K562 (cell line): ENCODE data around the gene ASIC3. TPM values are rescaled to one million over a fixed set of nuclear protein-coding genes. Genes with fewer than 3 reads are reported as not detected.
A peak's percentile ranks its signal among the peaks of the same experiment; 100 is the strongest.

Source experiments
- EGR1 ChIP-seq: fragments of 450-650 bp; conservative IDR thresholded peaks from 2 replicates; pipeline ENCODE4 v1.6.1; 2017; ENCODE audit warnings: mild to moderate bottlenecking
- FOXM1 ChIP-seq, 2 experiments: fragments of 450-650 bp in 1 of 2; sonication (generic) in 1 of 2; formaldehyde crosslinking in 1 of 2; IDR thresholded peaks; 2 replicates each; pipeline versions ENCODE4 v1.6.1 to v1.9.0; 2017 to 2022; ENCODE audit warnings: low read depth in 2 of 2, mild to moderate bottlenecking in 2 of 2, missing genetic modification reagents in 1 of 2, moderate library complexity in 1 of 2
- HDAC1 ChIP-seq, 2 experiments: fragments of 450-650 bp; IDR thresholded peaks; 2 replicates each; pipeline ENCODE4 v1.6.1; 2016 to 2017; ENCODE audit warnings: inconsistent platforms in 1 of 2, mild to moderate bottlenecking in 1 of 2, moderate library complexity in 1 of 2
- HNRNPH1 ChIP-seq: fragments of 200-400 bp; formaldehyde crosslinking; optimal IDR thresholded peaks from 2 replicates; pipeline ENCODE3; 2017; ENCODE audit warnings: low read depth, mild to moderate bottlenecking, low read length, moderate library complexity
- KAT7 ChIP-seq: sonication (generic); formaldehyde crosslinking; IDR thresholded peaks from 2 replicates; pipeline ENCODE4 v1.8.0; 2022; ENCODE audit warnings: missing genetic modification reagents, mild to moderate bottlenecking, borderline replicate concordance
- MAFK ChIP-seq: IDR thresholded peaks from 2 replicates; pipeline ENCODE4 v1.6.1; 2011; ENCODE audit warnings: low read length, improper control_type of control experiment
- MCM7 ChIP-seq, 2 experiments: fragments of 450-650 bp; IDR thresholded peaks; 2 replicates each; pipeline ENCODE4 v1.6.1; 2016 to 2018
- MECOM ChIP-seq: fragments of 250-450 bp; sonication (Bioruptor Pico); IDR thresholded peaks from 2 replicates; pipeline ENCODE4 v1.8.0; 2022; ENCODE audit warnings: inconsistent platforms
- NONO ChIP-seq, 2 experiments: fragments of 200-400 bp in 1 of 2; fragments of 450-650 bp in 1 of 2; formaldehyde crosslinking in 1 of 2; IDR thresholded peaks; 2 replicates each; pipeline ENCODE4 v1.6.1; 2017; ENCODE audit warnings: low read depth in 2 of 2, mild to moderate bottlenecking in 2 of 2, moderate library complexity in 2 of 2, low read length in 1 of 2
- PYGO2 ChIP-seq: fragments of 450-650 bp; IDR thresholded peaks from 2 replicates; pipeline ENCODE4 v1.6.1; 2016; ENCODE audit warnings: mild to moderate bottlenecking, missing genetic modification characterization, moderate library complexity, missing compliant biosample characterization
- SRSF7 ChIP-seq: fragments of 200-400 bp; formaldehyde crosslinking; optimal IDR thresholded peaks from 2 replicates; pipeline ENCODE3; 2017; ENCODE audit warnings: mild to moderate bottlenecking, low read depth, low read length
- STAG1 ChIP-seq: sonication (generic); formaldehyde crosslinking; IDR thresholded peaks from 2 replicates; pipeline ENCODE4 v1.5.0; 2020; ENCODE audit warnings: missing genetic modification reagents, borderline replicate concordance
- TAF9B ChIP-seq: fragments of 450-650 bp; IDR thresholded peaks from 2 replicates; pipeline ENCODE4 v1.6.1; 2018; ENCODE audit warnings: mild to moderate bottlenecking; ENCODE audit not compliant: partially characterized antibody
- XRCC3 ChIP-seq: fragments of 450-650 bp; IDR thresholded peaks from 2 replicates; pipeline ENCODE4 v1.6.1; 2017; ENCODE audit warnings: mild to moderate bottlenecking, moderate library complexity
- ZFP36 ChIP-seq: fragments of 150-350 bp; IDR thresholded peaks from 2 replicates; pipeline ENCODE4 v1.6.1; 2018; ENCODE audit warnings: low read length, low read depth; ENCODE audit not compliant: partially characterized antibody
- ZFX ChIP-seq: sonication (generic); formaldehyde crosslinking; IDR thresholded peaks from 2 replicates; pipeline ENCODE4 v1.8.0; 2022; ENCODE audit warnings: mild to moderate bottlenecking, missing genetic modification reagents, moderate library complexity
- ZNF217 ChIP-seq: sonication (generic); formaldehyde crosslinking; IDR thresholded peaks from 2 replicates; pipeline ENCODE4 v1.8.0; 2022; ENCODE audit warnings: mild to moderate bottlenecking, missing genetic modification reagents
- ZNF263 ChIP-seq: sonication (generic); formaldehyde crosslinking; IDR thresholded peaks from 2 replicates; pipeline ENCODE4 v1.8.0; 2022; ENCODE audit warnings: mild to moderate bottlenecking, missing genetic modification reagents, borderline replicate concordance
- ZNF551 ChIP-seq: fragments of 250-450 bp; sonication (Bioruptor Pico); IDR thresholded peaks from 2 replicates; pipeline ENCODE4 v1.5.0; 2021; ENCODE audit warnings: mild to moderate bottlenecking, moderate library complexity
- polyA plus RNA-seq, 8 experiments: library from polyadenylated mRNA; depleted of rRNA in 4 of 8; stranded (reverse) in 5 of 8; unstranded in 3 of 8; fragments of >200 nt; fragmentation: Nextera tagmentation in 2 of 8; fragmentation: Illumina TruSeq in 1 of 8; extraction: Ambion mirVana in 2 of 8; extraction: Trizol in 1 of 8; gene quantifications; 2 replicates each; pipeline versions ENCODE4 v1.2.1 to v1.2.3, GENCODE V29; 2011 to 2014; ENCODE audit warnings: inconsistent platforms in 1 of 8, missing spikeins in 1 of 8
- total RNA-seq, 7 experiments: library from RNA; depleted of rRNA in 6 of 7; stranded (reverse); fragments of >200 nt in 6 of 7; fragmentation: Illumina TruSeq in 2 of 7; extraction: Trizol in 2 of 7; gene quantifications; 2 replicates each; pipeline versions ENCODE4 v1.2.1 to v1.2.3, GENCODE V29; 2011 to 2021; ENCODE audit warnings: low replicate concordance in 1 of 7
- TF ChIP-seq, protein P1 (sequence below): IDR thresholded peaks from 2 replicates; pipeline ENCODE4 v1.6.1; 2014; ENCODE audit warnings: antibody characterized with exemption
- TF ChIP-seq, protein P2 (sequence below), 2 experiments: fragments of 450-650 bp; IDR thresholded peaks; 2 replicates each; pipeline ENCODE4 v1.6.1; 2016
- TF ChIP-seq, protein P3 (sequence below): fragments of 250-450 bp; sonication (Bioruptor Pico); IDR thresholded peaks from 2 replicates; pipeline ENCODE4 v1.4.0; 2020
- TF ChIP-seq, protein P4 (sequence below): fragments of 450-650 bp; IDR thresholded peaks from one replicate; pipeline ENCODE4 v1.6.1; 2018; ENCODE audit warnings: mild to moderate bottlenecking, moderate library complexity; ENCODE audit not compliant: partially characterized antibody

ASIC3 gene
- total and polyA plus RNA-seq, 9 of the 15 experiments (the other 6 are each of a cell fraction or from before 2014, with no cell fraction given): 0.11 to 5.0 (median 0.87) TPM

DNA sequence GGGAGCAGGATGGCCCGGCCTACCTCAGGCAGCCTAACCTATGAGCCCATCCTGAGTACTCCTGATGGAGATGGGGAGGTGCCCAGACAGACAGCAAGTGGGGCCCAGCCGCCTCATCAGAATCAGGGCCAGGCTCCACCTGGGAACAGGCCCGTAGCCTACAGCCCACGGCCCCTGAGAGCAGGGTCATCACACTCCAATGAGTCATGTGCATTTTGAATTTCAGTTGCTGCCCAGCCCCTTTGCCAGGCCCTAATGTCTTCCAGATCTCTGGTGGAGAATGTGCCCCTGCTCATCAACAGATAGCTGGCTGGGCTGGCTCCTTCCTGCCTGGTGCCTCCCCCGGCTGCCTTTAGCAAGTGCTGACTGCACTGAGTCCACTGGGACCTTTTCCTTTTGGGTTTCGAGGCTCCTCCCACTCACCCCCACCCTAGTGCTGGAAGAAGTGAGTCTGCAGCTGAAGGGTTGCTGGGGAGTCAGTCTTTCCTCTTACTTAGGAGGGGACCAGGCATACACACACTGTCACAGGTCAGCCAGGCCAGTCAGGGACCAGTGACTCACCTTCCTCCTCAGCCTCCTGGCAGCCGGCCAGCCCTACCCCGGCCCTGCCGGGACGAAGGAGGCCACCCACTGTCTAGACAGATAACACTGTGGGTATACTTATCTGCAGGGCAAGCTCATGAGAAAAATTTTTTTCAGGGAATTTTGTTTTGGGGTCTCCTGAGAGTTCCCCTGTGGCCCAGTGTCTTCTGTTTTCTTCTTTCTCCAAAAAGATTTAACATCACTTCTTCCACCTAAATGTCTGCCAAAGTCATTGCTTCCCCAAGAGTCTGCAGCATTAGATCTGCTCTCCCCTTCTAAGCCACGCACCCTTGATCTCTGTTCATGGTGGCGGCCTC, 9.1 kb upstream of the ASIC3 start (continued):
- TF ChIP-seq, protein P1, sequence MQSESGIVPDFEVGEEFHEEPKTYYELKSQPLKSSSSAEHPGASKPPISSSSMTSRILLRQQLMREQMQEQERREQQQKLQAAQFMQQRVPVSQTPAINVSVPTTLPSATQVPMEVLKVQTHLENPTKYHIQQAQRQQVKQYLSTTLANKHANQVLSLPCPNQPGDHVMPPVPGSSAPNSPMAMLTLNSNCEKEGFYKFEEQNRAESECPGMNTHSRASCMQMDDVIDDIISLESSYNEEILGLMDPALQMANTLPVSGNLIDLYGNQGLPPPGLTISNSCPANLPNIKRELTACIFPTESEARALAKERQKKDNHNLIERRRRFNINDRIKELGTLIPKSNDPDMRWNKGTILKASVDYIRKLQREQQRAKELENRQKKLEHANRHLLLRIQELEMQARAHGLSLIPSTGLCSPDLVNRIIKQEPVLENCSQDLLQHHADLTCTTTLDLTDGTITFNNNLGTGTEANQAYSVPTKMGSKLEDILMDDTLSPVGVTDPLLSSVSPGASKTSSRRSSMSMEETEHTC: peak; percentile 81
- peak; percentile 71 for TF ChIP-seq FOXM1 (IDR thresholded peaks at IDR 0.05; ENCODE audit: low read depth)
- no peak for TF ChIP-seq FOXM1 (CRISPR knock-in tag; IDR thresholded peaks at IDR 0.05; ENCODE audit: low read depth)
- no peak; the same call in 1 of the 2 replicates for TF ChIP-seq ZNF263 (CRISPR knock-in tag)
- no peak for TF ChIP-seq MCM7 (IDR thresholded peaks at IDR 0.05)
- TF ChIP-seq ZNF217: no peak
- TF ChIP-seq KAT7 (CRISPR knock-in tag): peak; percentile 96
- TF ChIP-seq TAF9B: no peak
- TF ChIP-seq, protein P2, sequence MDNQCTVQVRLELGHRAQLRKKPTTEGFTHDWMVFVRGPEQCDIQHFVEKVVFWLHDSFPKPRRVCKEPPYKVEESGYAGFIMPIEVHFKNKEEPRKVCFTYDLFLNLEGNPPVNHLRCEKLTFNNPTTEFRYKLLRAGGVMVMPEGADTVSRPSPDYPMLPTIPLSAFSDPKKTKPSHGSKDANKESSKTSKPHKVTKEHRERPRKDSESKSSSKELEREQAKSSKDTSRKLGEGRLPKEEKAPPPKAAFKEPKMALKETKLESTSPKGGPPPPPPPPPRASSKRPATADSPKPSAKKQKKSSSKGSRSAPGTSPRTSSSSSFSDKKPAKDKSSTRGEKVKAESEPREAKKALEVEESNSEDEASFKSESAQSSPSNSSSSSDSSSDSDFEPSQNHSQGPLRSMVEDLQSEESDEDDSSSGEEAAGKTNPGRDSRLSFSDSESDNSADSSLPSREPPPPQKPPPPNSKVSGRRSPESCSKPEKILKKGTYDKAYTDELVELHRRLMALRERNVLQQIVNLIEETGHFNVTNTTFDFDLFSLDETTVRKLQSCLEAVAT (IDR thresholded peaks at IDR 0.05): 0 out of 4 replicates have a peak, but pooled peaks have one; percentile 12 to 33
- TF ChIP-seq ZNF551: no peak
- TF ChIP-seq HDAC1 (IDR thresholded peaks at IDR 0.05): peak in 1 of 2 experiments; percentile 42; a peak in 2 of 4 replicates
- TF ChIP-seq EGR1: no peak; the same call in none of the 2 replicates
- peak in 1 of 2 experiments; percentile 18; a peak in 1 of 4 replicates for TF ChIP-seq NONO (IDR thresholded peaks at IDR 0.05; ENCODE audit: low read depth in 2 of 2, low read length in 1 of 2)
- peak; percentile 18 for TF ChIP-seq ZFP36
- TF ChIP-seq ZFX (CRISPR knock-in tag): peak; percentile 76
- TF ChIP-seq STAG1 (CRISPR knock-in tag): no peak
- TF ChIP-seq PYGO2 (tag): no peak
- TF ChIP-seq, protein P3, sequence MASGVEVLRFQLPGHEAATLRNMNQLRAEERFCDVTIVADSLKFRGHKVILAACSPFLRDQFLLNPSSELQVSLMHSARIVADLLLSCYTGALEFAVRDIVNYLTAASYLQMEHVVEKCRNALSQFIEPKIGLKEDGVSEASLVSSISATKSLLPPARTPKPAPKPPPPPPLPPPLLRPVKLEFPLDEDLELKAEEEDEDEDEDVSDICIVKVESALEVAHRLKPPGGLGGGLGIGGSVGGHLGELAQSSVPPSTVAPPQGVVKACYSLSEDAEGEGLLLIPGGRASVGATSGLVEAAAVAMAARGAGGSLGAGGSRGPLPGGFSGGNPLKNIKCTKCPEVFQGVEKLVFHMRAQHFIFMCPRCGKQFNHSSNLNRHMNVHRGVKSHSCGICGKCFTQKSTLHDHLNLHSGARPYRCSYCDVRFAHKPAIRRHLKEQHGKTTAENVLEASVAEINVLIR (CRISPR knock-in tag): 0 out of 2 replicates have a peak, but pooled peaks have one; percentile 4
- TF ChIP-seq, protein P4, sequence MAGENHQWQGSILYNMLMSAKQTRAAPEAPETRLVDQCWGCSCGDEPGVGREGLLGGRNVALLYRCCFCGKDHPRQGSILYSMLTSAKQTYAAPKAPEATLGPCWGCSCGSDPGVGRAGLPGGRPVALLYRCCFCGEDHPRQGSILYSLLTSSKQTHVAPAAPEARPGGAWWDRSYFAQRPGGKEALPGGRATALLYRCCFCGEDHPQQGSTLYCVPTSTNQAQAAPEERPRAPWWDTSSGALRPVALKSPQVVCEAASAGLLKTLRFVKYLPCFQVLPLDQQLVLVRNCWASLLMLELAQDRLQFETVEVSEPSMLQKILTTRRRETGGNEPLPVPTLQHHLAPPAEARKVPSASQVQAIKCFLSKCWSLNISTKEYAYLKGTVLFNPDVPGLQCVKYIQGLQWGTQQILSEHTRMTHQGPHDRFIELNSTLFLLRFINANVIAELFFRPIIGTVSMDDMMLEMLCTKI: no peak
- TF ChIP-seq SRSF7: no peak
- TF ChIP-seq MECOM (CRISPR knock-in tag): peak; percentile 96
- no peak for TF ChIP-seq HNRNPH1
- no peak for TF ChIP-seq XRCC3
- TF ChIP-seq MAFK: peak; percentile 9; the same call in 1 of the 2 replicates
